ENCODE data around the gene KLHL5. TPM values are rescaled to one million over a fixed set of nuclear protein-coding genes. Genes with fewer than 3 reads are reported as not detected.

KLHL5 gene
- total RNA-seq, 1 donor from 2014 or later: 34.0 TPM

- no peak for DNase-seq
- no peak for TF ChIP-seq CTCF (IDR thresholded peaks at IDR 0.05)
- no peak overlapping the region for H3K27ac ChIP-seq
- no peaks in the 10 kb centered on the region for H3K36me3 ChIP-seq
- ATAC-seq: no peak
- no peaks in the 10 kb centered on the region for H3K9me3 ChIP-seq
- H3K27me3 ChIP-seq: no peaks in the 10 kb centered on the region
- no peak overlapping the region for H3K4me3 ChIP-seq
- H3K4me1 ChIP-seq: peaks cover 19% of the 10 kb centered on the region
- intact Hi-C loops (cut with DNase I): no loop called here
Observed at GRCh38 chr4:39039108-39039507, 22.9 kb upstream of the KLHL5 start.

- intact Hi-C loops (cut with DNase I): no loop called here
- ATAC-seq: no peak
- H3K4me3 ChIP-seq: no peak overlapping the region
- no peaks in the 10 kb centered on the region for H3K27me3 ChIP-seq
- peaks cover 32% of the 10 kb centered on the region for H3K4me1 ChIP-seq
- no peak for DNase-seq
- TF ChIP-seq CTCF (IDR thresholded peaks at IDR 0.05): no peak
- H3K9me3 ChIP-seq: no peaks in the 10 kb centered on the region
- H3K27ac ChIP-seq: peak overlapping the region; percentile 81
- no peaks in the 10 kb centered on the region for H3K36me3 ChIP-seq
Observed at GRCh38 chr4:39042366-39042765, 19.7 kb upstream of the KLHL5 start.

- Histone ChIP-seq H3K27ac (peak overlapping the region; percentile 81), H3K4me1 (peaks cover 39% of the 10 kb centered on the region), H3K9me3 (no peaks in the 10 kb centered on the region), H3K27me3 (no peaks in the 10 kb centered on the region), H3K4me3 (peak overlapping the region; percentile 66), H3K36me3 (no peaks in the 10 kb centered on the region)
- intact Hi-C loops (cut with DNase I): no loop called here
- TF ChIP-seq CTCF (IDR thresholded peaks at IDR 0.05): no peak
- no peak for ATAC-seq
- DNase-seq: no peak
Observed at GRCh38 chr4:39043058-39043860, 18.8 kb upstream of the KLHL5 start.

- H3K27ac ChIP-seq: peak overlapping the region; percentile 81
- no peak for DNase-seq
- H3K9me3 ChIP-seq: no peaks in the 10 kb centered on the region
- intact Hi-C loops (cut with DNase I): no loop called here
- peak overlapping the region; percentile 66 for H3K4me3 ChIP-seq
- no peak for TF ChIP-seq CTCF (IDR thresholded peaks at IDR 0.05)
- no peak for ATAC-seq
- H3K36me3 ChIP-seq: no peaks in the 10 kb centered on the region
- no peaks in the 10 kb centered on the region for H3K27me3 ChIP-seq
- H3K4me1 ChIP-seq: peaks cover 39% of the 10 kb centered on the region
Observed at GRCh38 chr4:39043861-39044363, 18.1 kb upstream of the KLHL5 start.

- H3K4me1 ChIP-seq: peaks cover 39% of the 10 kb centered on the region
- TF ChIP-seq CTCF (IDR thresholded peaks at IDR 0.05): no peak
Observed at GRCh38 chr4:39044364-39044955, 17.6 kb upstream of the KLHL5 start.

More at GRCh38 chr4:39044364-39044955, 17.6 kb upstream of the KLHL5 start:
- DNase-seq (peak; percentile 94), ATAC-seq (peak; percentile 93)
- H3K27ac ChIP-seq: peak overlapping the region; percentile 81
- no peaks in the 10 kb centered on the region for H3K36me3 ChIP-seq
- no peaks in the 10 kb centered on the region for H3K9me3 ChIP-seq
- H3K4me3 ChIP-seq: peak overlapping the region; percentile 66
- no peaks in the 10 kb centered on the region for H3K27me3 ChIP-seq
- intact Hi-C loops (cut with DNase I): no loop called here

All from upper lobe of right lung (tissue), 1 donor.